GM19193 (cell line): Measurements from ENCODE around the gene PNRC2.

ENCODE experiments used
- POLR2A ChIP-seq: IDR thresholded peaks from 4 replicates; pipeline ENCODE4 v1.6.1; 2011; ENCODE audit not compliant: insufficient read depth, insufficient read length; ENCODE audit errors: extremely low read depth

The PNRC2 gene

DNA sequence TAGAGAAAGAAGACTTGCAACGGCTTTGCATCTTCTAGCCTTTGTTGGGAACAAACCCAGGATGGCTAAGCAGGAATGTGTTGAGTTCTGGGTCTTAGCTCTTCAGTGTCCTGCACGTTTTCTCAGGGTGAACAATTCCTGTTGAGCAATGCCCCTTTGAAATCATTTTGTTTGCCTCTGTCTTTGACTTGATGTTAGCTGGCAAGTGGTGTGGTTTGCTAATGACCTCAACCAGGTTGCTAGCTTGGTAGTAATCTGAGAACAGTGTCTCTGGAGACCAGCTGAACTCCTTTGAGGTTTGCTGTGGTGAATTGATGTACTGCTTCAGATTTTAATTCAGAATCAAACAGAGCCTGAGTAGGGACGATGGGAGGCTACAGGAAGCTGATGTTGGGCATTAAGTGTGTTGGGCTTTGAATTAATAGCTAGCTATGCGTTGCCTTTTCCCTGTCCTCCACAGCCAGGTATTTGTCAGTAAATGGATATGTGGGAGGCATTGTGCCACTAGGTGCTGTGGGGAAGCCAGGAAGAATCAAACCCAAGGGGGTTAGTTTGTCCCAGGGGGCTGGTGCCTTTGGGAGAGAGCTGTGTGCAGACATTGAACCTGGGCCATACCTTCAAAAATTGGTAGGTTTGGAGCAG, 43.8 kb downstream of the PNRC2 start:
- TF ChIP-seq POLR2A: no peak

DNA sequence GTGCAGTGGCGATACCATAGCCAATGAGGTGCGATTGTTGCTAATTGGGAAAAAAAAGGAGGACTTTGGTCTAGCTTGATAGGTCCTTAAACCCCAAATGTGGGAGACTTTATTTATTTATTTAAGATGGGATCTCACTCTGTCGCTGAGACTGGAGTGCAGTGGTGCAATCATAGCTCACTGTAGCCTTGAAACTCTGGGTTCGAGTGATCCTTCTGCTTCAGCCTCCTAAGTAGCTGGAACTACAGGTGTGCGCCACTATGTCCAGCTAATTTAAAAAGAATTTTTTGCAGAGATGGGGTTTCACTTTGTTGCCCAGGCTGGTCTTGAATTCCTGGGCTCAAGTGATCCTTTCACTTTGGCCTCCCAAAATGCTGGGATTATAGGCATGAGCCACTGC, 44.5 kb downstream of the PNRC2 start:
- TF ChIP-seq POLR2A: no peak

DNA sequence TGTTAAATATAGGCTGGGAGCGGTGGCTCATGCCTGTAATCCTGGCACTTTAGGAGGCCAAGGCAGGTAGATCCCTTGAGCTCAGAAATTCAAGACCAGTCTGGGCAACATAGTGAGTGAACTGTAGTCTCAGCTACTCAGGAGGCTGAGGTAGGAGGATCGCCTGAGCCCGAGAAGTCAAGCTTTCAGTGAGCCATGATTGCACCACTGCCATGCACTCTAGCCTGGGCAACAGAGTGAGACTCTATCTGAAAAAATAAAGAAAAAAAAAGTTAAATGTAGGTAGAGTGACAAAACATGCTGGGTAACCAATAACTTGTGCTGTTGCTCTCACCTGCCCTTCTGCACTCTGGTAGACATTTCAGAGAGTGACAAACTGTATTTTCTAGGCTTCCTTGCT, 45.5 kb downstream of the PNRC2 start:
- no peak for TF ChIP-seq POLR2A

DNA sequence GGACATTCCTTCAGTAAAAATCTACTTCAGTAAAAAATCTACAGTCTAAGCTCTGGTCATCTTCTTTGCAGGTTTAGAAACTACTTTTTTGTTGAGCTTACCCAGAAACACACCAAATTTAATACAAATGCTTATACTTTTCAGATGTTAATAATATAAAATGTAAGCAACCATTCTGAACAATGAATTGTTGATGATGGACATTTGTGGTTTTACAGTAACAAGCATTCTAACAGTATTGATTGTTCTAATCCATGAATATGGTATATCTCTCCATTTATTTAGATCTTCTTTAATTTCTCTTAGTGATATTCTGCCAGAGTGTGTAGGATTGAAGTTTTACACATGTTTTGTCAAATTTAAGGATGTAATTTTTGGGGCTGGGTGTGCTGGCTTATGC, 47.5 kb downstream of the PNRC2 start:
- no peak for TF ChIP-seq POLR2A

DNA sequence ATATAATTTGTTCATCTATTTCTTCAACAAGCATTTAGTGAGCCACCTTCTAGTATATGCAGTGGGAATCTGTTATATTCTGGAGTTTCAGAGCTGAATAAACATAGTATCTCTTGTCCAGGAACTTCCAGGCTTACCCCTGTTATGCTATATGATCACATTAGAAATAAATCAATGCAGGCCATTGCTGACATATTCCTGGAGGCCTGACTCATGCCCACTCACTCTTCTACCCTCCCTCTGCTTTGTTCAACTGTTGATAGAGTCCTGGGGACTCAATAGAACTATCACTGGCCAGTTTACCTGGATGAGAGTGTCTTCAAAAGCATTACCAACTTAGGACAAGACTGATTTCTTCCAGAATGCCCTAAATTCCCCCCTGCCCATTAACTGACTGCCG, 49.8 kb downstream of the PNRC2 start:
- no peak for TF ChIP-seq POLR2A

DNA sequence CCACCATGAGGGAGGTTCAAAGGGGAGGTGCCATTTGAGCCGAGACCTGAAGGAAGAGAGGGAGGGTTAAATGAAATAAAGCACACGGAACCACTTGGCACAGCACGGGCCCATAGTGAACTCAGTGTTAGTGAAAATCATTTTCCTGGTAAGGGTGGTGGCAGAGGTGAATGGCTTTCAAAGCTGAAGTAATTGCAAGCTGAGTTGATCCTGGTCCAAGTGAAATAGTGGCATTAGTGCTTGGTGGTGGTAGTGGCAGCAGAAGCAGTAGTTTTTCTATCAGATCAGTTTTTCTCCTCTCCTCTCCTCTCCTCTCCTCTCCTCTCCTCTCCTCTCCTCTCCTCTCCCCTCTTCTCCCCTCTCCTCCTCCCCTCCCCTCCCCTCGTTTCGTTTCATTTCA, 51.0 kb downstream of the PNRC2 start:
- TF ChIP-seq POLR2A: no peak
